ACHN (cell line): ENCODE data around the gene ANKRD12.
A peak's percentile ranks its signal among the peaks of the same experiment; 100 is the strongest.

Experiments used
- DNase-seq: peaks from one replicate; pipeline ENCODE4 v3.0.0-alpha.2; 2015
- in situ Hi-C: cut with HindIII; loops from 2 replicates; pipeline ENCODE4 v1.10.0; 2017; ENCODE audit warnings: low sequenced_read_pairs, low pct_ligation_motif_present, low pct_unique_long_range_greater_than_20kb

Gene ANKRD12

GRCh38 chr18:9172506-9173127 is 36.0 kb downstream of the ANKRD12 start:
- in situ Hi-C loops, result no loop called here
- no peak for DNase-seq

GRCh38 chr18:9173770-9174233 is 37.2 kb downstream of the ANKRD12 start:
- DNase-seq, result no peak
- in situ Hi-C loops, result no loop called here

- DNase-seq, result no peak
- in situ Hi-C loops, result no loop called here
Measured at GRCh38 chr18:9174302-9174701, 37.7 kb downstream of the ANKRD12 start.

GRCh38 chr18:9175115-9175514 is 38.5 kb downstream of the ANKRD12 start:
- DNase-seq, result no peak
- in situ Hi-C loops, result no loop called here

- DNase-seq, result no peak
- in situ Hi-C loops, result no loop called here
Measured at GRCh38 chr18:9177031-9177430, 40.5 kb downstream of the ANKRD12 start.

- DNase-seq, result no peak
- in situ Hi-C loops, result no loop called here
Measured at GRCh38 chr18:9177466-9177865, 40.9 kb downstream of the ANKRD12 start.

- in situ Hi-C loops, result no loop called here
Measured at GRCh38 chr18:9178557-9178956, 42.0 kb downstream of the ANKRD12 start.

GRCh38 chr18:9181275-9181674 is 44.7 kb downstream of the ANKRD12 start:
- in situ Hi-C loops, result no loop called here
- no peak for DNase-seq

More at GRCh38 chr18:9178557-9178956, 42.0 kb downstream of the ANKRD12 start:
- no peak for DNase-seq

GRCh38 chr18:9182852-9183399 is 46.3 kb downstream of the ANKRD12 start:
- in situ Hi-C loops, result no loop called here
- no peak for DNase-seq

- in situ Hi-C loops, result no loop called here
- DNase-seq, result peak; percentile 49
Measured at GRCh38 chr18:9184998-9185613, 48.5 kb downstream of the ANKRD12 start.

- DNase-seq, result no peak
- in situ Hi-C loops, result no loop called here
Measured at GRCh38 chr18:9188359-9189231, 52.0 kb downstream of the ANKRD12 start.

- in situ Hi-C loops, result no loop called here
- no peak for DNase-seq
Measured at GRCh38 chr18:9189491-9189890, 52.9 kb downstream of the ANKRD12 start.

GRCh38 chr18:9191658-9192256 is 55.2 kb downstream of the ANKRD12 start:
- in situ Hi-C loops, result no loop called here
- no peak for DNase-seq

GRCh38 chr18:9193031-9193430 is 56.5 kb downstream of the ANKRD12 start:
- in situ Hi-C loops, result no loop called here
- no peak for DNase-seq

- no peak for DNase-seq
Measured at GRCh38 chr18:9196568-9196967, 60.0 kb downstream of the ANKRD12 start.

GRCh38 chr18:9199681-9200080 is 63.1 kb downstream of the ANKRD12 start:
- in situ Hi-C loops, result no loop called here
- no peak for DNase-seq

More at GRCh38 chr18:9196568-9196967, 60.0 kb downstream of the ANKRD12 start:
- in situ Hi-C loops, result no loop called here

GRCh38 chr18:9201224-9201623 is 64.6 kb downstream of the ANKRD12 start:
- no peak for DNase-seq
- in situ Hi-C loops, result no loop called here

GRCh38 chr18:9204659-9205058 is 68.1 kb downstream of the ANKRD12 start:
- in situ Hi-C loops, result no loop called here
- no peak for DNase-seq

- in situ Hi-C loops, result no loop called here
- DNase-seq, result no peak
Measured at GRCh38 chr18:9206421-9206820, 69.8 kb downstream of the ANKRD12 start.
